Neuronal stem cell (in vitro differentiated cells): ENCODE measurements around the gene HIVEP2.

Experiments used
- DNase-seq: peaks from one replicate; pipeline ENCODE4 v3.0.0-alpha.2; 2013; ENCODE audit warnings: low spot score
- H2AFZ ChIP-seq: one replicate; pipeline ENCODE4 v1.6.1; 2013; ENCODE audit warnings: mild to moderate bottlenecking, low read length, inconsistent platforms
- H2AK5ac ChIP-seq: 2 replicates; pipeline ENCODE4 v1.6.1; 2013; ENCODE audit warnings: low read depth, mild to moderate bottlenecking, inconsistent platforms, low read length, moderate library complexity, mixed read lengths
- H2BK120ac ChIP-seq: 2 replicates; pipeline ENCODE4 v1.6.1; 2013; ENCODE audit warnings: low read depth, mild to moderate bottlenecking, inconsistent platforms, low read length, moderate library complexity, mixed read lengths
- H2BK12ac ChIP-seq: one replicate; pipeline ENCODE4 v1.6.1; 2013; ENCODE audit warnings: low read length, inconsistent platforms
- H2BK15ac ChIP-seq: 2 replicates; pipeline ENCODE4 v1.6.1; 2013; ENCODE audit warnings: mild to moderate bottlenecking, low read length, inconsistent platforms, mixed read lengths
- H2BK5ac ChIP-seq: one replicate; pipeline ENCODE4 v1.6.1; 2013; ENCODE audit warnings: inconsistent platforms, mild to moderate bottlenecking, low read length, moderate library complexity
- H3K14ac ChIP-seq: one replicate; pipeline ENCODE4 v1.6.1; 2013; ENCODE audit warnings: low read length, inconsistent platforms
- H3K18ac ChIP-seq: 2 replicates; pipeline ENCODE4 v1.6.1; 2013; ENCODE audit warnings: low read length, inconsistent platforms
- H3K23ac ChIP-seq: 2 replicates; pipeline ENCODE4 v1.6.1; 2013; ENCODE audit warnings: low read depth, mild to moderate bottlenecking, mixed read lengths, low read length, inconsistent platforms; ENCODE audit not compliant: poor library complexity
- H3K27ac ChIP-seq: replicated peaks from 3 replicates; pipeline ENCODE4 v1.5.1; 2013; ENCODE audit warnings: low read length, inconsistent platforms
- H3K27me3 ChIP-seq, 3 experiments: 2 replicates each; pipeline ENCODE4 v1.6.1; 2013; ENCODE audit warnings: low read length in 3 of 3, mild to moderate bottlenecking in 2 of 3, inconsistent platforms in 1 of 3, low read depth in 1 of 3, mixed read lengths in 1 of 3, moderate library complexity in 1 of 3; ENCODE audit not compliant: control insufficient read depth in 3 of 3, insufficient read depth in 3 of 3
- H3K36me3 ChIP-seq, 2 donors: replicated peaks in 1 of 2; 2 replicates each; pipeline ENCODE4 v1.6.1; 2013; ENCODE audit warnings: low read length in 2 of 2; ENCODE audit not compliant: control insufficient read depth in 2 of 2, insufficient read depth in 2 of 2
- H3K4ac ChIP-seq: 2 replicates; pipeline ENCODE4 v1.6.1; 2013; ENCODE audit warnings: inconsistent platforms, mild to moderate bottlenecking, low read length, moderate library complexity
- H3K4me1 ChIP-seq, 2 donors: 1 replicate in 1 of 2; 2 replicates in 1 of 2; pipeline ENCODE4 v1.6.1; 2013; ENCODE audit warnings: low read length in 2 of 2, low read depth in 1 of 2; ENCODE audit not compliant: control insufficient read depth in 2 of 2, insufficient read depth in 1 of 2
- H3K4me2 ChIP-seq: one replicate; pipeline ENCODE4 v1.6.1; 2013; ENCODE audit warnings: mild to moderate bottlenecking, low read length, inconsistent platforms; ENCODE audit not compliant: insufficient read depth, poor library complexity, severe bottlenecking
- H3K4me3 ChIP-seq, 2 donors: 2 replicates each; pipeline ENCODE4 v1.5.1; 2013; ENCODE audit warnings: low read length in 2 of 2, mild to moderate bottlenecking in 2 of 2, inconsistent platforms in 1 of 2, moderate library complexity in 1 of 2
- H3K79me1 ChIP-seq: one replicate; pipeline ENCODE4 v1.6.1; 2013; ENCODE audit warnings: low read depth, mild to moderate bottlenecking, inconsistent platforms, low read length, moderate library complexity
- H3K9ac ChIP-seq: one replicate; pipeline ENCODE4 v1.6.1; 2013; ENCODE audit warnings: mild to moderate bottlenecking, low read depth, low read length, inconsistent platforms; ENCODE audit not compliant: poor library complexity
- H3K9me3 ChIP-seq, 2 donors: replicated peaks in 1 of 2; 2 replicates each; pipeline versions ENCODE3 to v1.6.1; 2013; ENCODE audit warnings: low read length in 2 of 2, mild to moderate bottlenecking in 2 of 2, inconsistent platforms in 1 of 2, low read depth in 1 of 2, mixed read lengths in 1 of 2, moderate library complexity in 1 of 2; ENCODE audit not compliant: control insufficient read depth in 2 of 2, insufficient read depth in 1 of 2
- H4K8ac ChIP-seq: one replicate; pipeline ENCODE4 v1.6.1; 2013; ENCODE audit warnings: low read depth, mild to moderate bottlenecking, inconsistent platforms, low read length, moderate library complexity
- H4K91ac ChIP-seq: one replicate; pipeline ENCODE4 v1.6.1; 2013; ENCODE audit warnings: low read length, low read depth, mild to moderate bottlenecking, inconsistent platforms; ENCODE audit not compliant: poor library complexity
- WGBS, 2 donors: extraction: QIAGEN DNeasy Blood & Tissue Kit; methylation state at CpG; one replicate each; pipeline ENCODE4 v1.1.7; 2013; ENCODE audit warnings: missing lambda C conversion rate in 2 of 2, mixed read lengths in 1 of 2; ENCODE audit not compliant: insufficient read length in 2 of 2, insufficient replicate concordance in 1 of 2; ENCODE audit errors: extremely low coverage in 2 of 2; 5-methylcytosine and 5-hydroxymethylcytosine counted together

HIVEP2 gene

GRCh38 chr6:142706210-142706609 lies 238.8 kb downstream of the HIVEP2 start:
- Histone ChIP-seq H3K18ac (no peak overlapping the region), H4K8ac (no peak overlapping the region), H3K27ac (no peak overlapping the region), H3K36me3 (no peaks in the 10 kb centered on the region), H3K9me3 (no peaks in the 10 kb centered on the region), H3K9ac (no peak overlapping the region), H3K23ac (no peak overlapping the region), H2AK5ac (no peak overlapping the region), H3K79me1 (no peaks in the 10 kb centered on the region), H2BK12ac (no peak overlapping the region), H3K4ac (no peak overlapping the region), H3K4me1 (no peaks in the 10 kb centered on the region), H2BK5ac (no peak overlapping the region), H4K91ac (no peak overlapping the region), H3K4me3 (no peak overlapping the region), H3K14ac (no peak overlapping the region), H2AFZ (no peak overlapping the region), H2BK15ac (no peak overlapping the region), H2BK120ac (no peak overlapping the region), H3K4me2 (no peak overlapping the region), H3K27me3 (no peaks in the 10 kb centered on the region)
- WGBS, 2 donors, result no CpG with 5 or more reads among the region's 3 CpGs
- no peak for DNase-seq

GRCh38 chr6:142705054-142705453 lies 239.9 kb downstream of the HIVEP2 start:
- H3K4ac ChIP-seq, result no peak overlapping the region
- no peak overlapping the region for H3K4me3 ChIP-seq
- no peaks in the 10 kb centered on the region for H3K79me1 ChIP-seq
- no peak overlapping the region for H2AFZ ChIP-seq
- H3K36me3 ChIP-seq, result no peaks in the 10 kb centered on the region
- no peak overlapping the region for H3K23ac ChIP-seq
- H3K27me3 ChIP-seq, result no peaks in the 10 kb centered on the region
- H2BK120ac ChIP-seq, result no peak overlapping the region
- no peak overlapping the region for H3K18ac ChIP-seq
- H2BK12ac ChIP-seq, result no peak overlapping the region
- no peak overlapping the region for H4K8ac ChIP-seq
- no CpG with 5 or more reads among the region's 3 CpGs for WGBS, 2 donors
- H2AK5ac ChIP-seq, result no peak overlapping the region
- H3K27ac ChIP-seq, result no peak overlapping the region
- no peak overlapping the region for H3K4me2 ChIP-seq
- no peak for DNase-seq
- H2BK15ac ChIP-seq, result no peak overlapping the region
- no peak overlapping the region for H4K91ac ChIP-seq
- H3K14ac ChIP-seq, result no peak overlapping the region
- no peaks in the 10 kb centered on the region for H3K9me3 ChIP-seq
- H3K4me1 ChIP-seq, result no peaks in the 10 kb centered on the region
- H2BK5ac ChIP-seq, result no peak overlapping the region
- no peak overlapping the region for H3K9ac ChIP-seq

GRCh38 chr6:142702501-142703460 lies 242.2 kb downstream of the HIVEP2 start:
- WGBS, 2 donors, result no CpG with 5 or more reads among the region's 12 CpGs
- Histone ChIP-seq H3K27ac (no peak overlapping the region), H3K4ac (no peak overlapping the region), H3K9ac (no peak overlapping the region), H2BK120ac (no peak overlapping the region), H3K79me1 (no peaks in the 10 kb centered on the region), H2AK5ac (no peak overlapping the region), H2BK12ac (no peak overlapping the region), H3K4me3 (no peak overlapping the region), H3K4me2 (no peak overlapping the region), H4K8ac (no peak overlapping the region), H3K9me3 (no peaks in the 10 kb centered on the region), H3K4me1 (peaks cover 1 to 7% of the 10 kb centered on the region in 2 donors), H3K23ac (no peak overlapping the region), H2BK5ac (no peak overlapping the region), H2BK15ac (no peak overlapping the region), H2AFZ (peak overlapping the region; percentile 85), H3K27me3 (no peaks in the 10 kb centered on the region), H3K36me3 (no peaks in the 10 kb centered on the region), H3K18ac (no peak overlapping the region), H3K14ac (no peak overlapping the region), H4K91ac (no peak overlapping the region)
- DNase-seq, result no peak
